HG02973 (cell line): ENCODE data around the gene MAML3.
A peak's percentile ranks its signal among the peaks of the same experiment; 100 is the strongest.

Experiments used
- ATAC-seq: cut with Tn5 transposase; IDR thresholded peaks from one replicate; pipeline ENCODE4 v1.9.1; 2021; ENCODE audit warnings: moderate library complexity; ENCODE audit not compliant: unreplicated experiment

The MAML3 gene

GRCh38 chr4:140012688-140013486 lies 141.1 kb downstream of the MAML3 start:
- ATAC-seq: no peak

GRCh38 chr4:140005699-140006098 lies 148.3 kb downstream of the MAML3 start:
- no peak for ATAC-seq

DNA sequence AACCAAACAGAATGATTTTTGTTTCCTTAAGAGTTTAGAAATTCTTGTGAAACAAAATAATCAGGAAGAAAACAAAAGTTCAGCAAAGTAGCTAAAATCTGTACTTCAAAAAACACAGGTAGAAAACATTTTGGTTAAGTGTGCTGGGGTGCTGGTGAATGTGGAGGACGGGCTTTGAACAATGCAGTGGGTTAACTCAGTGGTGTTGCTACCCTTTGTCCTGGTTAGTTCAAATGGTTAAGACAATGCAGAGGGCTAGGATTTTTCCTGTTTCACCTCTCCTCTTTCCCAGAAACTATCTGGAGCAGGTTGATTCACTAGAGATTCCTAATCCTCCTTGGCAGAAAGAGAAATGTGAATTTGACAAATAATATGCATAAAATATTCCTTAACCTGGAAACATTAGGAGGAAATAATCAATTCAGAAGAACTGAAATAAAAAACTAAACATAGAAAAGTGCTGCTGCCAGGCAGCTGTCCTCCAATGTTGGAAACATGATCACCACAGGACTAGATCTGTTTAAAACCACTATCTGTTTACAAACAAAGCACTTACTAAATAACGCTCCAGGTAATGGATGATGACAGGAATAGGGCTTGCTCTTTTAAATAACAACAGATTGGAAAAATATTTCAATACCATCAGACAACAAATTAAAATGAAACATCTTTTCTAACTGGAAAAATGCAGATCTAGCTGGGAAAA lies 148.9 kb downstream of the MAML3 start:
- ATAC-seq: no peak

DNA sequence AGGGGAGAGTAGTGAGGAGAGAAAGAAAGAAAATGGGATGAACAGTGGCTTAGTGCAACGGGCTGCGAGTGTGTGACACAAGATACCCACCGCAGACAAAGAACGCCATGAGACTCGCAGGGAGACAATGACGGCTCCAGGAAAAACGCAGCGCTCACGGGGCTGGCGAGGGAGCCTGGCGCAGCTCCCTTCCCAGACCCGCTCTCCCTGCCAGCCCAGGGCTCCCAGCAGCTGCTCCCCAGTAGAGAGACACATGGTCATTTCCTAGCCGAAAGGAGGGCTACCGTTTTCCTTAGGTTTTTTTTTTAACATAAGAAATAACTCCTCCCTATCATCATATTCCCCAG lies 149.5 kb downstream of the MAML3 start:
- no peak for ATAC-seq

DNA sequence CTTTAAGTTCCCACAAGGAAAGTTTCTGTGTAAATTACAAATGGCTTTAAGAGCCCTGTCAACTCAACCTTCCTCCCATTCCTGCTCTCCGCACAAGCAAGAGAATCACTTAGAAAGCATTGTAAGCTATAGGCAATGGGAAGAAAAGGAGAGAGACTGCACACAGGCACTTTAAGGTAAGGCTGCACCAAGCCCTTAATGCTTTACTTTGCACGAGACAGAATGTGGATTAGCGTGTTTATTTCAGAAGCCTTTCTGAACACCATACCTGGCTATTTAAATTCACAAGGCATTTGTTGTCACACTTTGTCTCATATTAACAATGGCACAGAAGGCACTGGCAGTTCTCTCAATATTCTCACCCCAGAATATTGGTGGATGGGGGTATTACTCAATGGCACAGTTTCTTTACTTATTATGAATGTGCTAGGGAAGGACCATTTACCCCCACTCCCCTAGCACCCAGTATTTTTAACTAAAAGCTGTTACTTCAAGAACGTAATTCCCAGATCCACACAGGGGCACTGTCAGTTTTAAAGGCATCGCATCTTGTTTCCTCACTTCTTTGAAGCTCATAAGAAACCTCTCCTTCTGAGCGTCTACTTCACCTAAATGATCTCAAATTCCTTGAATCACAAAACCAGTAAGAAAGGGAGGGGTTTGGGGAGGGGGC lies 150.0 kb downstream of the MAML3 start:
- no peak for ATAC-seq

GRCh38 chr4:140000232-140000631 lies 153.8 kb downstream of the MAML3 start:
- ATAC-seq: no peak

GRCh38 chr4:139988863-139989765 lies 164.9 kb downstream of the MAML3 start:
- ATAC-seq: no peak

DNA sequence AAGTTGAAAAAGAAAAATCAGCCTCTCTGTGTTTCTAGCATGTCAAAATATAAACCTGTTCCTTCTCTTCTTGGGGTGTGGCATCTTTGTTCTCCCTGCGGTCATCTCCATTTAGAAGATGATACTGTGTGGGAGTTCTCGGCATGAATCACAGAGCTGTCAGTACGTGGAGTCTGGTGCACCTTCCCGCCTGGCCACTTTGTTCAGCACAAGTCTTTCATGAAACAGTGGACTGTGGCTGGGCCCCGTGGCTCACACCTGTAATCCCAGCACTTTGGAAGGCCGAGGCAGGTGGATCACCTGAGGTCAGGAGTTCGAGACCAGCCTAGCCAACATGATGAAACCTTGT lies 166.5 kb downstream of the MAML3 start:
- peak; percentile 88 for ATAC-seq

DNA sequence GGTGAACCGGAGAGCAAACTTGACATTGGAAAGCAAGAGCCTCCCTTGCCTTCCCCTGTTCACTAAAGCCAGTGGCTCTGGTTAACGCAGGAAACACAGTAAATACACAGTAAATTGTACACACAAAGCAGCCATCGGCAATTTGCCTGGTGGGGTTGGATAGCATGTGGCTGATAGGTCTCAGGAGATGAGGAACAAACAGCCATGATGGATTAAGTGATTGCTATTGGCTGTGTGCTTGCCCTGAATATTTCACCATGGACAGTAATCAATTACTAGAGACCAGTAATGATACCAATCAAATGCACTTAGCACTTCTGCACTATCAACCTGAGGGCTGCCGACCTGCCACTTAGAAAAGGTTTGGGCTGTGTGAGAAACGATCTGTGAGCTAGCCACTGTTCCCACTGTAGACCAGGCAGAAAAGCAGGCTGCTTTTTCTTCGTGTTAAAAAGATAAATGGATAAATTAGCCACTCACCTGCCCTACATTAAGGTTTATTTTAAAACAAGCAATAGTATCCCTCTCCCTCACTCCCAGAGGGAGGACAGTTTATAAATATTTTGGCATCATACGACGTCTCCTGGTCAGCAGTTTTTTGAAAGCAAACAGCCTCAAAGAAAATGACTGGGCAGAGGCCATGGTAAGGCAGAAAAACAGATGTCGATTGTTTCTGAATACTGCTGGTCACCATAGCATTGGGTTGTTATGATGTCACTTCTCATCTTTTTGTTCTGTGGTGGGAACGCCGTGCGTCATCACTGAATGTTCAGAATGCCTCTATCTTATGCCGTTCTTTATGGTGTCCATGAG lies 167.1 kb downstream of the MAML3 start:
- ATAC-seq: peak; percentile 30

- no peak for ATAC-seq
Observed at GRCh38 chr4:139986106-139986505, 167.9 kb downstream of the MAML3 start.

DNA sequence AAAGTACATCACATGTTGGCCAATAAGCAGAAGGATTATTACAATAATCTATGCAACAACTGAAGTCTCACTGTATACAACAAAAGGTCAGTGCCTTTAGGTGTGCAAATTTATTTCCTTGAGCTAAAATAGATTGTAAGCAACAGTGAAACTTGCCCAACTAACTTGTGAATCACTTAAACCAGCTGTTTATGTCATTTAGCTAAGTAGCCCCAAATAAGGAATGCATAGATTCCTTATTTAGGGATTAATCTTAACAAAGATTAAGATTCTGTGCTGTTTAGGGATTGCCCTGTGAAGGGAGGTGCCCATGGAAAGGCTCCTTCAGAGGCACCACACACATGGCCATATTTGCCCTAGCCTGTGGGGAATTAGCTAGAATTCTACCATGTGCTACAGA lies 168.6 kb downstream of the MAML3 start:
- no peak for ATAC-seq

GRCh38 chr4:139984471-139984870 lies 169.5 kb downstream of the MAML3 start:
- ATAC-seq: no peak

- ATAC-seq: peak; percentile 97
Observed at GRCh38 chr4:139978692-139979091, 175.3 kb downstream of the MAML3 start.

DNA sequence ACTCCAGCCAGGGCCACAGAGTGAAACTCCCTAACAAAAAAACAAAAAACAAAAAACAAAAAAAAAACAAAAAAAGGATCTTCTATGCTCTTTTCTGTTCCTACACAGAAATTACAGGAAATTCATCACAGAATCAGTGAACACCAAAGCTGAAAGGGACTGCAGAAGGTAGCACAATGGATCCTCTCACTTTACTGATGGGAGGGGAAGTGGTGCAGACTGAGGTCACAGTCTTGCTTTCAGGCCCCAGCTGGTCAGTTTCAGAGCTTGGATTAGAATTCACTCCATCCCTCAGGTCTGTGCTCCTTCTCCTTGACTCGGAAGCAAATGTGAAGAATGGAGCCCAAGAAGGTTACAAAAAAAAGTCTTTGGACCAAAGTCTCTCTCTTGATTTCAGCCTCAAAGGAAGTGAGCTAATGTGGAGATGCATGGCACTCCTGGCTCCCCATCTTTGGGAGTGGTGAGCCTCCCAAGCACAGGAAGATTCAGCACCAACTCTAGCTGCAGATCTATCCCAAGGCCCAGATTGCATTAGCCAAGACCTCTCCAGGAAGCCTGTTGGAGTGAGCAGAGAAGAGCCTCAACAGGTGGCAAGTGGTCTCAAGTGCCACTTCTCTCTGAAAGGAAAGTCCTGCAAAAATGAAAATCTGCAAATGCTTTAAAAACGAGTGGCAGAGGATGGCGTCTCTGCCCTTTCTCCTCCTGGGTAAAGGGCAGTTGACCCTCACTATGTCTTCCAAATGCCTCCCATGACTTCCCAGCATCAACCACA lies 176.0 kb downstream of the MAML3 start:
- ATAC-seq: peak; percentile 42

GRCh38 chr4:139975830-139976272 lies 178.1 kb downstream of the MAML3 start:
- no peak for ATAC-seq

DNA sequence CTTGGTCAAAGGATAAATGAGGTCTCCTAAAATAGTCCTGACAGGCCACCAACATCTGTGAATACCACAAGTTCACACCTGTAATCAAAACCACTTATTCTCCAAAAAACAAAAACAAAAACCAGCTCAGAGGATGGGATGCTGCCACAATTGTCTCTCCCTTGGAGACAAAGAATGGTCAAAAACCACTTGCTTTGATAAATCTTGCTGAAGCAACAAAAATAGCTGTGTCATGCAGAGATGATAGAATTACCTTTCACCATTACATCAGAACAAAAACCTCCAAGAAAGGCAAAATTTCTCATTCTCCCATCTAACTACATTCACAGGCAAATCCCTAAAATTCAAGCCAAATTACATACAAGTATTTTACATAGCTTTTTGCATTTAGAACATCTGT lies 180.4 kb downstream of the MAML3 start:
- ATAC-seq: no peak

GRCh38 chr4:139973015-139973414 lies 181.0 kb downstream of the MAML3 start:
- ATAC-seq: no peak

- ATAC-seq: no peak
Observed at GRCh38 chr4:139972305-139972704, 181.7 kb downstream of the MAML3 start.

- ATAC-seq: no peak
Observed at GRCh38 chr4:139971111-139971510, 182.9 kb downstream of the MAML3 start.
